Measurements from ENCODE around the gene NDUFA5. TPM values are rescaled to one million over a fixed set of nuclear protein-coding genes. Genes with fewer than 3 reads are reported as not detected.

Gene NDUFA5
- polyA plus RNA-seq, 1 donor (not counting 4 experiments of a cell fraction or from before 2014, with no cell fraction given) = 36.9 TPM

DNA sequence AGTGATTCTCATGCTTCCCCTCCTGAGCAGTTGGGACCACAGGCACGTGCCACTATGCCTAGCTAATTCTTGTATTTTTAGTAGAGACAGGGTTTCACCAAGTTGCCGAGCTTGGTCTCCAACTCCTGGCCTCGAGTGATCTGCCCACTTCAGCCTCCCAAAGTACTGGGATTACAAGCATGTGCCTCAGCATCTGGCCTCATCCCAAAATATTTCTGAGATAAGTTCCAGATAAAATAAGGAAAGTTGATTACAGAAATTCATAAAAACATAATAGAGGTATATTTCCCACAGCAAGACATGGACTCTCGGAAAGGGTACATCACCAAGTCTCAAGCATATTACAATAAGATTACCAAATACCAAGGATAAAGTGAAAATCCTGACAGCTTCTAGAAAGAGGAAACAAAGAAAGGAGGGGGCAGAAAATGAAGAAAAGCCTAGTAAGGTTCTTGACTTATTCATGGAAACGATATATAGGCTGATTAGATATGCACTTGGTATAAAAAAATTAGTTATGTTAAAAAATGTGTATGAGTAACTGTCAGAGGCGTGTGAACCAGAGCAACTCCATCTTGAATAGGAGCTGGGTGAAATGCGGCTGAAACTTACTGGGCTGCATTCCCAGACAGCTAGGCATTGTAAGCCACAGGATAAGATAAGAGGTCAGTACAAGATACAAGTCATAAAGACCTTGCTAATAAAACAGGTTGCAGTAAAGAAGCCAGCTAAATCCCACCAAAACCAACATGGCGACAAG, 58.2 kb downstream of the NDUFA5 start:
- Histone ChIP-seq H3K4me2 (ENCODE audit: control insufficient read depth, extremely low read depth, insufficient read depth, low read depth, low read length) (no peak overlapping the region), H3K79me2 (ENCODE audit: control insufficient read depth, insufficient read depth, low read length) (no peaks in the 10 kb centered on the region), H3K27me3 (ENCODE audit: control insufficient read depth, extremely low read depth, insufficient read depth, low read length) (no peaks in the 10 kb centered on the region), H3K27ac (ENCODE audit: control insufficient read depth, insufficient read depth, low read length) (no peak overlapping the region), H3K9ac (ENCODE audit: control insufficient read depth, extremely low read depth, insufficient read depth, low read length) (no peak overlapping the region), H4K20me1 (ENCODE audit: control insufficient read depth, extremely low read depth, insufficient read depth, low read length) (no peaks in the 10 kb centered on the region), H2AFZ (ENCODE audit: control insufficient read depth, low read length) (no peak overlapping the region), H3K9me3 (ENCODE audit: control insufficient read depth, low read depth, low read length) (no peaks in the 10 kb centered on the region), H3K9me1 (ENCODE audit: control insufficient read depth, extremely low read depth, insufficient read depth, low read length) (no peaks in the 10 kb centered on the region), H3K36me3 (ENCODE audit: control insufficient read depth in 2 of 2, extremely low read depth in 1 of 2, insufficient read depth in 2 of 2, low read length in 2 of 2) (no peaks in the 10 kb centered on the region), H3K4me3 (ENCODE audit: control insufficient read depth in 2 of 3, extremely low read depth in 1 of 3, insufficient read depth in 2 of 3, low read depth in 1 of 3, low read length in 3 of 3) (no peak overlapping the region), H3K4me1 (ENCODE audit: control insufficient read depth, extremely low read depth, insufficient read depth, low read length) (no peaks in the 10 kb centered on the region)
- dilution Hi-C loops (cut with MboI; ENCODE audit: extremely low pct_ligation_motif_present, low sequenced_read_pairs) = no loop called here
- TF ChIP-seq, protein P1, sequence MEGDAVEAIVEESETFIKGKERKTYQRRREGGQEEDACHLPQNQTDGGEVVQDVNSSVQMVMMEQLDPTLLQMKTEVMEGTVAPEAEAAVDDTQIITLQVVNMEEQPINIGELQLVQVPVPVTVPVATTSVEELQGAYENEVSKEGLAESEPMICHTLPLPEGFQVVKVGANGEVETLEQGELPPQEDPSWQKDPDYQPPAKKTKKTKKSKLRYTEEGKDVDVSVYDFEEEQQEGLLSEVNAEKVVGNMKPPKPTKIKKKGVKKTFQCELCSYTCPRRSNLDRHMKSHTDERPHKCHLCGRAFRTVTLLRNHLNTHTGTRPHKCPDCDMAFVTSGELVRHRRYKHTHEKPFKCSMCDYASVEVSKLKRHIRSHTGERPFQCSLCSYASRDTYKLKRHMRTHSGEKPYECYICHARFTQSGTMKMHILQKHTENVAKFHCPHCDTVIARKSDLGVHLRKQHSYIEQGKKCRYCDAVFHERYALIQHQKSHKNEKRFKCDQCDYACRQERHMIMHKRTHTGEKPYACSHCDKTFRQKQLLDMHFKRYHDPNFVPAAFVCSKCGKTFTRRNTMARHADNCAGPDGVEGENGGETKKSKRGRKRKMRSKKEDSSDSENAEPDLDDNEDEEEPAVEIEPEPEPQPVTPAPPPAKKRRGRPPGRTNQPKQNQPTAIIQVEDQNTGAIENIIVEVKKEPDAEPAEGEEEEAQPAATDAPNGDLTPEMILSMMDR (optimal IDR thresholded peaks at IDR 0.05 in 1 of 3, IDR thresholded peaks at IDR 0.05 in 1 of 3, conservative IDR thresholded peaks at IDR 0.05 in 1 of 3; ENCODE audit: extremely low read depth in 1 of 3, insufficient read depth in 2 of 3, low read length in 3 of 3) = no peak
- TF ChIP-seq EZH2 (IDR thresholded peaks at IDR 0.05; ENCODE audit: low read length) = no peak
- DNase-seq (ENCODE audit: low read depth, low spot score) = no peak
- no peak for FAIRE-seq

DNA sequence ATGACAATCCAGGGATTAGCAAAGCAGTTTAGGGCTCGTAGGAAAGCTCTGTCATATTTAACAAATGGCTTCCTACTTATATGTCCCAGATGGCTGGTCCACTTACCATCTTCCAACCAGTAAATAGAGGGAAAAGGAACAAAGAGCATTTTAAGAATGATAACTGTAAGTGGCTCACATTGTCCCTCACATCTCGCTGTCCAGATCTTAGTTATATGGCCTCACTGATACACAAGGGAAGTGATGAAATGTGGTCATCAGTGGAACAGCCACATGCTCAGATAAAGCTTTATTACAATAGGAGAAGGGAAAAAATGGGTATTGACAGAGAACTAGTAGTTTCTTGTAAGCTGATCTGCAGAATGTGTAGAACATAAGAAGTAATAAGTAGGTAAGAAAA, 59.0 kb downstream of the NDUFA5 start:
- Histone ChIP-seq H3K4me1 (ENCODE audit: control insufficient read depth, extremely low read depth, insufficient read depth, low read length) (no peaks in the 10 kb centered on the region), H4K20me1 (ENCODE audit: control insufficient read depth, extremely low read depth, insufficient read depth, low read length) (no peaks in the 10 kb centered on the region), H3K36me3 (ENCODE audit: control insufficient read depth in 2 of 2, extremely low read depth in 1 of 2, insufficient read depth in 2 of 2, low read length in 2 of 2) (no peaks in the 10 kb centered on the region), H3K4me3 (ENCODE audit: control insufficient read depth in 2 of 3, extremely low read depth in 1 of 3, insufficient read depth in 2 of 3, low read depth in 1 of 3, low read length in 3 of 3) (no peak overlapping the region), H3K9me3 (ENCODE audit: control insufficient read depth, low read depth, low read length) (no peaks in the 10 kb centered on the region), H3K9me1 (ENCODE audit: control insufficient read depth, extremely low read depth, insufficient read depth, low read length) (no peaks in the 10 kb centered on the region), H3K27ac (ENCODE audit: control insufficient read depth, insufficient read depth, low read length) (no peak overlapping the region), H3K27me3 (ENCODE audit: control insufficient read depth, extremely low read depth, insufficient read depth, low read length) (no peaks in the 10 kb centered on the region), H3K4me2 (ENCODE audit: control insufficient read depth, extremely low read depth, insufficient read depth, low read depth, low read length) (no peak overlapping the region), H2AFZ (ENCODE audit: control insufficient read depth, low read length) (no peak overlapping the region), H3K79me2 (ENCODE audit: control insufficient read depth, insufficient read depth, low read length) (no peaks in the 10 kb centered on the region), H3K9ac (ENCODE audit: control insufficient read depth, extremely low read depth, insufficient read depth, low read length) (no peak overlapping the region)
- dilution Hi-C loops (cut with MboI; ENCODE audit: extremely low pct_ligation_motif_present, low sequenced_read_pairs) = no loop called here
- TF ChIP-seq EZH2 (IDR thresholded peaks at IDR 0.05; ENCODE audit: low read length) = no peak
- TF ChIP-seq, protein P1 (optimal IDR thresholded peaks at IDR 0.05 in 1 of 3, IDR thresholded peaks at IDR 0.05 in 1 of 3, conservative IDR thresholded peaks at IDR 0.05 in 1 of 3; ENCODE audit: extremely low read depth in 1 of 3, insufficient read depth in 2 of 3, low read length in 3 of 3) = no peak
- DNase-seq (ENCODE audit: low read depth, low spot score) (no peak), FAIRE-seq (no peak)
